ENCODE data around the gene RIPOR2. TPM values are rescaled to one million over a fixed set of nuclear protein-coding genes. Genes with fewer than 3 reads are reported as not detected.

The RIPOR2 gene
- total RNA-seq, 1 experiment from 2014 or later: 5.0 TPM

DNA sequence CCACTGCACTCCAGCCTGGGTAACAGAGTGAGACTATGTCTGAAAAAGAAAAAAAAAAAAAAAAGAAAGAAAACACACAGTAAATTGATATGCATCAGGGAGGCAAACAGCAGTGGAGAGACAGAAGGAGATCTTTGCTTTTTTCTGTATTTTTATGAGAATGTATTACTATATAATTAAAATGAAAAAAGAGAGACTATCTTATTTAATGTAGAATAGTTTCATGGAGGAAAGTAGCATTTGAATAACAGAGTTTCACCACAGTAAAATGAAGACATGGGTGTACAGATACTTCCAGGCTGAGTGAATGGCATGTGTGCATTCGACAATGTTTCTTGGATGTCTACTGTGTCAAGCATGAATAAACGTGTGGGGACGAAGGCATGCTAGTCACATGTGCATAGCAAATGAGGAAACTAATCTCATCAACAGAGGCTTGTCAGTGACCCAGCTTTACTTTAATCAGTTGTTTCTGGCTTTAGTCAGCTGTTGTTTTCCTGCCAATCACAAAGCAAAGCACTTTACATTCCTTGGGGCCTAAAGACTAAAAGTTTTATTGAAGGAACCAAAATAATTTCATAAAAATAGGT lies 81.6 kb downstream of the RIPOR2 start:
- Histone ChIP-seq H3K4me2 (ENCODE audit: insufficient read depth, insufficient read length, low read length) (no peak overlapping the region), H3T11ph (ENCODE audit: low read length) (no peak overlapping the region), H2BK120ac (ENCODE audit: low read depth, low read length, poor library complexity, severe bottlenecking) (no peak overlapping the region), H4K5ac (ENCODE audit: insufficient read length, low read depth, low read length) (no peak overlapping the region), H2BK5ac (ENCODE audit: insufficient read length, low read length) (no peak overlapping the region), H2AFZ (ENCODE audit: low read length) (no peak overlapping the region), H3K9me3 (ENCODE audit: control insufficient read depth, low read depth, low read length) (no peaks in the 10 kb centered on the region), H2BK20ac (ENCODE audit: low read depth, low read length, poor library complexity, severe bottlenecking) (no peak overlapping the region), H3K79me1 (ENCODE audit: insufficient read depth, low read depth, low read length, poor library complexity, severe bottlenecking) (no peaks in the 10 kb centered on the region), H3K18ac (ENCODE audit: insufficient read length, low read depth, low read length) (no peak overlapping the region), H3K27ac (ENCODE audit: insufficient read length, low read depth, low read length) (no peak overlapping the region), H2BK15ac (ENCODE audit: low read depth, low read length) (no peak overlapping the region), H3K56ac (ENCODE audit: insufficient read length, low read depth, low read length) (no peak overlapping the region), H3K79me2 (ENCODE audit: insufficient read depth, low read length) (no peaks in the 10 kb centered on the region), H3K4me1 (ENCODE audit: insufficient read depth, low read length) (no peaks in the 10 kb centered on the region), H3K9ac (ENCODE audit: extremely low read depth, insufficient read length, low read length) (no peak overlapping the region), H3K14ac (ENCODE audit: insufficient read depth, low read length) (no peak overlapping the region), H4K91ac (ENCODE audit: insufficient read length, low read depth, low read length) (no peak overlapping the region), H2AK5ac (ENCODE audit: insufficient read length, low read length) (no peak overlapping the region), H4K20me1 (ENCODE audit: control insufficient read depth, insufficient read depth, insufficient read length) (no peaks in the 10 kb centered on the region), H3K23ac (ENCODE audit: insufficient read length, low read depth, low read length) (no peak overlapping the region), H3K27me3 (ENCODE audit: insufficient read depth, low read length) (no peaks in the 10 kb centered on the region), H3K4ac (ENCODE audit: low read depth, low read length) (no peak overlapping the region), H4K8ac (replicated peaks; ENCODE audit: insufficient read length, low read depth, low read length) (no peak overlapping the region), H2BK12ac (ENCODE audit: insufficient read length, low read depth, low read length) (no peak overlapping the region), H3K23me2 (ENCODE audit: insufficient read length, low read depth, low read length, poor library complexity, severe bottlenecking) (no peaks in the 10 kb centered on the region)
- TF ChIP-seq, protein P1, sequence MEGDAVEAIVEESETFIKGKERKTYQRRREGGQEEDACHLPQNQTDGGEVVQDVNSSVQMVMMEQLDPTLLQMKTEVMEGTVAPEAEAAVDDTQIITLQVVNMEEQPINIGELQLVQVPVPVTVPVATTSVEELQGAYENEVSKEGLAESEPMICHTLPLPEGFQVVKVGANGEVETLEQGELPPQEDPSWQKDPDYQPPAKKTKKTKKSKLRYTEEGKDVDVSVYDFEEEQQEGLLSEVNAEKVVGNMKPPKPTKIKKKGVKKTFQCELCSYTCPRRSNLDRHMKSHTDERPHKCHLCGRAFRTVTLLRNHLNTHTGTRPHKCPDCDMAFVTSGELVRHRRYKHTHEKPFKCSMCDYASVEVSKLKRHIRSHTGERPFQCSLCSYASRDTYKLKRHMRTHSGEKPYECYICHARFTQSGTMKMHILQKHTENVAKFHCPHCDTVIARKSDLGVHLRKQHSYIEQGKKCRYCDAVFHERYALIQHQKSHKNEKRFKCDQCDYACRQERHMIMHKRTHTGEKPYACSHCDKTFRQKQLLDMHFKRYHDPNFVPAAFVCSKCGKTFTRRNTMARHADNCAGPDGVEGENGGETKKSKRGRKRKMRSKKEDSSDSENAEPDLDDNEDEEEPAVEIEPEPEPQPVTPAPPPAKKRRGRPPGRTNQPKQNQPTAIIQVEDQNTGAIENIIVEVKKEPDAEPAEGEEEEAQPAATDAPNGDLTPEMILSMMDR (conservative IDR thresholded peaks at IDR 0.05): no peak
- Mint-ChIP-seq H3K4me1 (peaks cover 8 to 19% of the 10 kb centered on the region in 2 experiments), H3K4me3 (no peak overlapping the region), H3K36me3 (ENCODE audit: insufficient read depth in 1 of 3, low read depth in 3 of 3) (peaks cover 9 to 24% (median 16%) of the 10 kb centered on the region in 3 experiments; a peak in 6 of 7 replicates), H3K27me3 (ENCODE audit: low read depth) (no peaks in the 10 kb centered on the region), H3K9me3 (no peaks in the 10 kb centered on the region; a peak in 1 of 5 replicates), H3K27ac (no peak overlapping the region; a peak in 1 of 7 replicates)
- no peak for DNase-seq
- WGBS (ENCODE audit: extremely low coverage, insufficient read length, low lambda C conversion rate): no CpG with 5 or more reads among the region's 3 CpGs

Data from H9 (cell line).